ENCODE data around the gene CCDC88B.
A peak's percentile ranks its signal among the peaks of the same experiment; 100 is the strongest.

The CCDC88B gene

GRCh38 chr11:64292460-64293254, 47.3 kb upstream of the CCDC88B start:
- Histone ChIP-seq H3K36me3 (ENCODE audit: control insufficient read depth, insufficient read depth, low read length) (no peaks in the 10 kb centered on the region; the same call in 1 of the 2 replicates), H3K27me3 (replicated peaks; ENCODE audit: control insufficient read depth, insufficient read depth, low read length) (peaks cover 5% of the 10 kb centered on the region), H3K4me3 (replicated peaks; ENCODE audit: low read depth, low read length) (peak overlapping the region; percentile 21; the same call in 1 of the 2 replicates)
- TF ChIP-seq CTCF (IDR thresholded peaks at IDR 0.05; ENCODE audit: insufficient read depth, low read length, poor library complexity, severe bottlenecking) = no peak
- DNase-seq (ENCODE audit: extremely low read depth, insufficient read length) = no peak

- Histone ChIP-seq H3K36me3 (ENCODE audit: control insufficient read depth, insufficient read depth, low read length) (no peaks in the 10 kb centered on the region), H3K4me3 (replicated peaks; ENCODE audit: low read depth, low read length) (no peak overlapping the region), H3K27me3 (replicated peaks; ENCODE audit: control insufficient read depth, insufficient read depth, low read length) (peaks cover 5% of the 10 kb centered on the region)
- DNase-seq (ENCODE audit: extremely low read depth, insufficient read length) = no peak
- no peak for TF ChIP-seq CTCF (IDR thresholded peaks at IDR 0.05; ENCODE audit: insufficient read depth, low read length, poor library complexity, severe bottlenecking)
These were observed 45.2 kb upstream of the CCDC88B start for GRCh38 chr11:64294774-64295173.

DNA sequence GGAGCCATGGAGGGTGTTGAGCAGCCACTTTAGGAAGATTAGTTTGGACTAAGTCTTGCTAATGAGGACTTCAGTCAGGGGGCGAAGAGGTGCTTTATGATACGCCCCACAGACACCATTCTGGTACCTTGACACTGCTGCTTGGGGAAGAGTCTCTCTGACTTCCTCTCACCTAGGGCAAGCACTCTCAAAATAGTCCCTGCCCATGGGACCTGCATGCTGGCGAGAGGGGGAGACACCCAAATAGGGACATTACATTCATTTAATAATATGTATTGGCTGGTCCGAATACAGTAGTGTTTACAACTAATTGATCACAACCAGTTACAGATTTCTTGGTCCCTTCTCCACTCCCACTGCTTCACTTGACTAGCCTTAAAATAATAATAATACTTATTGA, 44.2 kb upstream of the CCDC88B start:
- TF ChIP-seq CTCF (IDR thresholded peaks at IDR 0.05; ENCODE audit: insufficient read depth, low read length, poor library complexity, severe bottlenecking) = no peak
- Histone ChIP-seq H3K4me3 (replicated peaks; ENCODE audit: low read depth, low read length) (no peak overlapping the region), H3K27me3 (replicated peaks; ENCODE audit: control insufficient read depth, insufficient read depth, low read length) (peaks cover 5% of the 10 kb centered on the region), H3K36me3 (ENCODE audit: control insufficient read depth, insufficient read depth, low read length) (no peaks in the 10 kb centered on the region)
- no peak for DNase-seq (ENCODE audit: extremely low read depth, insufficient read length)

- H3K4me3 ChIP-seq (replicated peaks; ENCODE audit: low read depth, low read length) = no peak overlapping the region
- H3K27me3 ChIP-seq (replicated peaks; ENCODE audit: control insufficient read depth, insufficient read depth, low read length) = peaks cover 5% of the 10 kb centered on the region
- DNase-seq (ENCODE audit: extremely low read depth, insufficient read length) = no peak
- H3K36me3 ChIP-seq (ENCODE audit: control insufficient read depth, insufficient read depth, low read length) = no peaks in the 10 kb centered on the region
- no peak for TF ChIP-seq CTCF (IDR thresholded peaks at IDR 0.05; ENCODE audit: insufficient read depth, low read length, poor library complexity, severe bottlenecking)
These were observed 43.8 kb upstream of the CCDC88B start for GRCh38 chr11:64296236-64296635.

DNA sequence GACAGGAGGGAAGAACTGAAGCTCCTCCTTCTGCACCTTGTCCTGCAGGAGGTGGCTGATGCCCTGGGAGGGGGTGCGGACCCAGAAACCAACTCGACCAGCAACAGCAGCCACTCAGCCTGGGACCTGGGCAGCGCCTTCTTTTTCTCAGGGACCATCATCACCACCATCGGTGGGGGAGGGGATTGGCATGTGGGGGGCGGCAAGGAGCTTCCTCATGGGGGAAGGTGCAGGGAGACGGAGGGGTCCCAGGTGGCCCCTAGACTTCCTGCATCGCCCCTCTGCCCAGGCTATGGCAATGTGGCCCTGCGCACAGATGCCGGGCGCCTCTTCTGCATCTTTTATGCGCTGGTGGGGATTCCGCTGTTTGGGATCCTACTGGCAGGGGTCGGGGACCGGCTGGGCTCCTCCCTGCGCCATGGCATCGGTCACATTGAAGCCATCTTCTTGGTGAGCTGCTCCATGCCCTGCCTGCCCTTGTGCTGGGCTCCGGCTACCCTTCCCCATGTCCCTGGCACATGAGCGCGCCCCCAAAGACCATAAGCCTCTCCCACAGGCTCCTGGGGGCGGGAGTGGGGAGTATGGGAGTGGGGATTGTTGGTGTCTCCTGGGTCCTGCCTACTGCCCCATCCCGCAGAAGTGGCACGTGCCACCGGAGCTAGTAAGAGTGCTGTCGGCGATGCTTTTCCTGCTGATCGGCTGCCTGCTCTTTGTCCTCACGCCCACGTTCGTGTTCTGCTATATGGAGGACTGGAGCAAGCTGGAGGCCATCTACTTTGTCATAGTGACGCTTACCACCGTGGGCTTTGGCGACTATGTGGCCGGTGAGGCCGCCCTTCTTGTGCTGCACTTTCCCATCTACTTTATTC, 42.9 kb upstream of the CCDC88B start:
- Histone ChIP-seq H3K27me3 (replicated peaks; ENCODE audit: control insufficient read depth, insufficient read depth, low read length) (peaks cover 5% of the 10 kb centered on the region), H3K36me3 (ENCODE audit: control insufficient read depth, insufficient read depth, low read length) (no peaks in the 10 kb centered on the region), H3K4me3 (replicated peaks; ENCODE audit: low read depth, low read length) (no peak overlapping the region)
- no peak for TF ChIP-seq CTCF (IDR thresholded peaks at IDR 0.05; ENCODE audit: insufficient read depth, low read length, poor library complexity, severe bottlenecking)
- no peak for DNase-seq (ENCODE audit: extremely low read depth, insufficient read length)

Data from GM06990 (cell line).